Cardiac muscle cell (in vitro differentiated cells and primary cell): ENCODE results near the gene ZNF615. TPM values are rescaled to one million over a fixed set of nuclear protein-coding genes. Genes with fewer than 3 reads are reported as not detected.
"Not testable (repeated sequence)": the region's sequence is repeated elsewhere in the genome, so short reads cannot be mapped to it uniquely, and the experiment has no call there.

Experiments
- DNase-seq, 2 donors: peaks; one replicate each; pipeline versions ENCODE4 v3.0.0 to v3.0.0-alpha.2; 2010 to 2017; ENCODE audit warnings: low read depth in 1 of 2, low spot score in 1 of 2
- H3K27ac ChIP-seq: fragments of 200-600 bp; sonication (generic); 2 replicates; pipeline ENCODE4 v1.5.1; 2016
- H3K27me3 ChIP-seq: fragments of 200-600 bp; sonication (generic); 2 replicates; pipeline ENCODE4 v1.6.0; 2016; ENCODE audit warnings: control low read depth
- H3K36me3 ChIP-seq: fragments of 200-600 bp; sonication (generic); 2 replicates; pipeline ENCODE4 v1.5.1; 2016; ENCODE audit warnings: control low read depth
- H3K4me1 ChIP-seq: fragments of 200-600 bp; sonication (generic); 2 replicates; pipeline ENCODE4 v1.8.1; 2017; ENCODE audit warnings: low read depth, mild to moderate bottlenecking, mixed run types
- H3K4me3 ChIP-seq: fragments of 200-600 bp; sonication (generic); 2 replicates; pipeline ENCODE4 v1.5.1; 2016; ENCODE audit warnings: mild to moderate bottlenecking
- H3K9me3 ChIP-seq: fragments of 200-600 bp; sonication (generic); 2 replicates; pipeline ENCODE4 v1.5.1; 2017; ENCODE audit warnings: low read depth, mild to moderate bottlenecking, control low read depth
- CTCF ChIP-seq: IDR thresholded peaks from 2 replicates; pipeline ENCODE4 v1.5.1; 2012; ENCODE audit warnings: low read depth, mild to moderate bottlenecking, low read length
- polyA plus RNA-seq: library from polyadenylated mRNA; unstranded; fragments of >200 nt; fragmentation: Nextera tagmentation; extraction: Ambion mirVana; gene quantifications from 2 replicates; pipeline ENCODE4 v1.2.1, GENCODE V29; 2016
- total RNA-seq: library from RNA; depleted of rRNA; stranded (reverse); fragments of >200 nt; gene quantifications from 2 replicates; pipeline ENCODE4 v1.2.3, GENCODE V29; 2016

Gene ZNF615
- total and polyA plus RNA-seq, 2 experiments from 2014 or later = 5.8 to 11.7 TPM

GRCh38 chr19:52028780-52029123 is 20.7 kb upstream of the ZNF615 start:
- Histone ChIP-seq H3K27ac (peak overlapping the region; percentile 89), H3K4me1 (no peaks in the 10 kb centered on the region), H3K9me3 (peaks cover 7% of the 10 kb centered on the region), H3K4me3 (peak overlapping the region; percentile 50), H3K36me3 (peaks cover 30% of the 10 kb centered on the region), H3K27me3 (no peaks in the 10 kb centered on the region)
- no peak for DNase-seq
- no peak for TF ChIP-seq CTCF

- H3K4me3 ChIP-seq = peak within 1 kb of the TSS; percentile 50
- peak within 1 kb of the TSS; percentile 89 for H3K27ac ChIP-seq
- peaks cover 30% of the 10 kb centered on the region for H3K36me3 ChIP-seq
- DNase-seq = peak; percentile 90 to 91
- TF ChIP-seq CTCF = no peak
- no peaks in the 10 kb centered on the region for H3K4me1 ChIP-seq
- peaks cover 2% of the 10 kb centered on the region for H3K9me3 ChIP-seq
- no peaks in the 10 kb centered on the region for H3K27me3 ChIP-seq
Observed at GRCh38 chr19:52028027-52028779, 20.2 kb upstream of the ZNF615 start, which contains the start of gene ZNF614. Gene ZNF614 (minus strand): TSS chr19:52028379. CDS start chr19:52025745, 2,634 bp downstream.

GRCh38 chr19:52026255-52026990 is 18.4 kb upstream of the ZNF615 start:
- not testable (repeated sequence) for H3K27me3 ChIP-seq, H3K27ac ChIP-seq, DNase-seq, H3K4me3 ChIP-seq, H3K9me3 ChIP-seq, H3K4me1 ChIP-seq
- peaks cover 32% of the 10 kb centered on the region for H3K36me3 ChIP-seq

- H3K27me3 ChIP-seq, H3K27ac ChIP-seq, H3K4me3 ChIP-seq, DNase-seq, H3K4me1 ChIP-seq, H3K9me3 ChIP-seq: not testable (repeated sequence)
- H3K36me3 ChIP-seq = peaks cover 44% of the 10 kb centered on the region
Observed at GRCh38 chr19:52024478-52024877, 16.5 kb upstream of the ZNF615 start.

- H3K9me3 ChIP-seq = no peaks in the 10 kb centered on the region
- peaks cover 64% of the 10 kb centered on the region for H3K36me3 ChIP-seq
- H3K27ac ChIP-seq = no peak overlapping the region
- no peak for TF ChIP-seq CTCF
- no peaks in the 10 kb centered on the region for H3K27me3 ChIP-seq
- no peak for DNase-seq
- H3K4me1 ChIP-seq = no peaks in the 10 kb centered on the region
- no peak overlapping the region for H3K4me3 ChIP-seq
Observed at GRCh38 chr19:52022193-52022592, 14.2 kb upstream of the ZNF615 start.

- no peaks in the 10 kb centered on the region for H3K27me3 ChIP-seq
- H3K36me3 ChIP-seq = peaks cover 75% of the 10 kb centered on the region
- H3K27ac ChIP-seq = no peak overlapping the region
- H3K4me1 ChIP-seq = no peaks in the 10 kb centered on the region
- no peaks in the 10 kb centered on the region for H3K9me3 ChIP-seq
- no peak for TF ChIP-seq CTCF
- H3K4me3 ChIP-seq = no peak overlapping the region
- DNase-seq = no peak
Observed at GRCh38 chr19:52020506-52020905, 12.5 kb upstream of the ZNF615 start.
